ENCODE results near the gene CCDC106.

CCDC106 gene

GRCh38 chr19:55616395-55616875, 31.6 kb upstream of the CCDC106 start:
- H3K4me1 ChIP-seq (ENCODE audit: insufficient read depth, low read length), result peaks cover 7% of the 10 kb centered on the region
- no peak overlapping the region for H3K27ac ChIP-seq (ENCODE audit: low read depth, low read length)
- H3K36me3 ChIP-seq (ENCODE audit: insufficient read depth, low read length), result peaks cover 9% of the 10 kb centered on the region
- H3K9me3 ChIP-seq (ENCODE audit: low read length), result no peaks in the 10 kb centered on the region
- no peak overlapping the region for H3K9ac ChIP-seq (ENCODE audit: low read length)
- no peaks in the 10 kb centered on the region for H3K27me3 ChIP-seq (ENCODE audit: control insufficient read depth in 1 of 2, insufficient read depth in 2 of 2, low read length in 2 of 2)
- no peak overlapping the region for H3K4me3 ChIP-seq (ENCODE audit: low read depth in 1 of 2, low read length in 2 of 2)

- H3K36me3 ChIP-seq (ENCODE audit: insufficient read depth, low read length), result peaks cover 9% of the 10 kb centered on the region
- no peak overlapping the region for H3K9ac ChIP-seq (ENCODE audit: low read length)
- no peaks in the 10 kb centered on the region for H3K9me3 ChIP-seq (ENCODE audit: low read length)
- H3K4me1 ChIP-seq (ENCODE audit: insufficient read depth, low read length), result no peaks in the 10 kb centered on the region
- no peak overlapping the region for H3K27ac ChIP-seq (ENCODE audit: low read depth, low read length)
- no peak overlapping the region for H3K4me3 ChIP-seq (ENCODE audit: low read depth in 1 of 2, low read length in 2 of 2)
- no peaks in the 10 kb centered on the region for H3K27me3 ChIP-seq (ENCODE audit: control insufficient read depth in 1 of 2, insufficient read depth in 2 of 2, low read length in 2 of 2)
These were observed 30.6 kb upstream of the CCDC106 start for GRCh38 chr19:55617426-55617825.

- H3K36me3 ChIP-seq (ENCODE audit: insufficient read depth, low read length), result peaks cover 9% of the 10 kb centered on the region
- H3K4me1 ChIP-seq (ENCODE audit: insufficient read depth, low read length), result peaks cover 2% of the 10 kb centered on the region
- H3K27ac ChIP-seq (ENCODE audit: low read depth, low read length), result no peak overlapping the region
These were observed 29.6 kb upstream of the CCDC106 start for GRCh38 chr19:55618426-55618825.

GRCh38 chr19:55619286-55619685, 28.7 kb upstream of the CCDC106 start:
- Histone ChIP-seq H3K27me3 (ENCODE audit: control insufficient read depth in 1 of 2, insufficient read depth in 2 of 2, low read length in 2 of 2) (no peaks in the 10 kb centered on the region), H3K27ac (ENCODE audit: low read depth, low read length) (no peak overlapping the region), H3K9me3 (ENCODE audit: low read length) (no peaks in the 10 kb centered on the region), H3K9ac (ENCODE audit: low read length) (no peak overlapping the region), H3K4me3 (ENCODE audit: low read depth in 1 of 2, low read length in 2 of 2) (no peak overlapping the region), H3K4me1 (ENCODE audit: insufficient read depth, low read length) (peaks cover 7% of the 10 kb centered on the region), H3K36me3 (ENCODE audit: insufficient read depth, low read length) (peaks cover 9% of the 10 kb centered on the region)

More at GRCh38 chr19:55618426-55618825, 29.6 kb upstream of the CCDC106 start:
- H3K9me3 ChIP-seq (ENCODE audit: low read length), result no peaks in the 10 kb centered on the region
- H3K27me3 ChIP-seq (ENCODE audit: control insufficient read depth in 1 of 2, insufficient read depth in 2 of 2, low read length in 2 of 2), result no peaks in the 10 kb centered on the region
- no peak overlapping the region for H3K9ac ChIP-seq (ENCODE audit: low read length)
- H3K4me3 ChIP-seq (ENCODE audit: low read depth in 1 of 2, low read length in 2 of 2), result no peak overlapping the region

- peaks cover 7% of the 10 kb centered on the region for H3K4me1 ChIP-seq (ENCODE audit: insufficient read depth, low read length)
- H3K36me3 ChIP-seq (ENCODE audit: insufficient read depth, low read length), result peaks cover 9% of the 10 kb centered on the region
- H3K9me3 ChIP-seq (ENCODE audit: low read length), result no peaks in the 10 kb centered on the region
- H3K9ac ChIP-seq (ENCODE audit: low read length), result no peak overlapping the region
- no peaks in the 10 kb centered on the region for H3K27me3 ChIP-seq (ENCODE audit: control insufficient read depth in 1 of 2, insufficient read depth in 2 of 2, low read length in 2 of 2)
- no peak overlapping the region for H3K4me3 ChIP-seq (ENCODE audit: low read depth in 1 of 2, low read length in 2 of 2)
- H3K27ac ChIP-seq (ENCODE audit: low read depth, low read length), result no peak overlapping the region
These were observed 27.4 kb upstream of the CCDC106 start for GRCh38 chr19:55620410-55621204.

- no peak overlapping the region for H3K27ac ChIP-seq (ENCODE audit: low read depth, low read length)
- H3K36me3 ChIP-seq (ENCODE audit: insufficient read depth, low read length), result peaks cover 7% of the 10 kb centered on the region
- H3K4me1 ChIP-seq (ENCODE audit: insufficient read depth, low read length), result peaks cover 7% of the 10 kb centered on the region
- no peak overlapping the region for H3K9ac ChIP-seq (ENCODE audit: low read length)
- H3K27me3 ChIP-seq (ENCODE audit: control insufficient read depth in 1 of 2, insufficient read depth in 2 of 2, low read length in 2 of 2), result no peaks in the 10 kb centered on the region
- H3K4me3 ChIP-seq (ENCODE audit: low read depth in 1 of 2, low read length in 2 of 2), result no peak overlapping the region
- no peaks in the 10 kb centered on the region for H3K9me3 ChIP-seq (ENCODE audit: low read length)
These were observed 26.8 kb upstream of the CCDC106 start for GRCh38 chr19:55621205-55621672.

- Histone ChIP-seq H3K27ac (ENCODE audit: low read depth, low read length) (no peak overlapping the region), H3K27me3 (ENCODE audit: control insufficient read depth in 1 of 2, insufficient read depth in 2 of 2, low read length in 2 of 2) (no peaks in the 10 kb centered on the region), H3K36me3 (ENCODE audit: insufficient read depth, low read length) (peaks cover 2% of the 10 kb centered on the region), H3K4me1 (ENCODE audit: insufficient read depth, low read length) (peaks cover 7% of the 10 kb centered on the region), H3K9me3 (ENCODE audit: low read length) (no peaks in the 10 kb centered on the region), H3K4me3 (ENCODE audit: low read depth in 1 of 2, low read length in 2 of 2) (no peak overlapping the region), H3K9ac (ENCODE audit: low read length) (no peak overlapping the region)
These were observed 26.3 kb upstream of the CCDC106 start for GRCh38 chr19:55621673-55622231.

GRCh38 chr19:55622242-55622969, 25.6 kb upstream of the CCDC106 start:
- Histone ChIP-seq H3K4me3 (ENCODE audit: low read depth in 1 of 2, low read length in 2 of 2) (no peak overlapping the region), H3K9ac (ENCODE audit: low read length) (no peak overlapping the region), H3K27me3 (ENCODE audit: control insufficient read depth in 1 of 2, insufficient read depth in 2 of 2, low read length in 2 of 2) (no peaks in the 10 kb centered on the region), H3K27ac (ENCODE audit: low read depth, low read length) (no peak overlapping the region), H3K9me3 (ENCODE audit: low read length) (no peaks in the 10 kb centered on the region), H3K36me3 (ENCODE audit: insufficient read depth, low read length) (no peaks in the 10 kb centered on the region), H3K4me1 (ENCODE audit: insufficient read depth, low read length) (peaks cover 7% of the 10 kb centered on the region)

GRCh38 chr19:55623130-55623529, 24.9 kb upstream of the CCDC106 start:
- H3K4me3 ChIP-seq (ENCODE audit: low read depth in 1 of 2, low read length in 2 of 2), result no peak overlapping the region
- H3K27me3 ChIP-seq (ENCODE audit: control insufficient read depth in 1 of 2, insufficient read depth in 2 of 2, low read length in 2 of 2), result no peaks in the 10 kb centered on the region

GRCh38 chr19:55623561-55623960, 24.5 kb upstream of the CCDC106 start:
- Histone ChIP-seq H3K27me3 (ENCODE audit: control insufficient read depth in 1 of 2, insufficient read depth in 2 of 2, low read length in 2 of 2) (no peaks in the 10 kb centered on the region), H3K36me3 (ENCODE audit: insufficient read depth, low read length) (no peaks in the 10 kb centered on the region), H3K4me1 (ENCODE audit: insufficient read depth, low read length) (peaks cover 7% of the 10 kb centered on the region), H3K4me3 (ENCODE audit: low read depth in 1 of 2, low read length in 2 of 2) (peak overlapping the region in 1 of 2 donors; percentile 45), H3K27ac (ENCODE audit: low read depth, low read length) (no peak overlapping the region), H3K9ac (ENCODE audit: low read length) (no peak overlapping the region), H3K9me3 (ENCODE audit: low read length) (no peaks in the 10 kb centered on the region)

More at GRCh38 chr19:55623130-55623529, 24.9 kb upstream of the CCDC106 start:
- Histone ChIP-seq H3K9ac (ENCODE audit: low read length) (no peak overlapping the region), H3K27ac (ENCODE audit: low read depth, low read length) (no peak overlapping the region), H3K36me3 (ENCODE audit: insufficient read depth, low read length) (no peaks in the 10 kb centered on the region), H3K4me1 (ENCODE audit: insufficient read depth, low read length) (peaks cover 7% of the 10 kb centered on the region), H3K9me3 (ENCODE audit: low read length) (no peaks in the 10 kb centered on the region)
